ENCODE measurements around the gene GPD1.

DNA sequence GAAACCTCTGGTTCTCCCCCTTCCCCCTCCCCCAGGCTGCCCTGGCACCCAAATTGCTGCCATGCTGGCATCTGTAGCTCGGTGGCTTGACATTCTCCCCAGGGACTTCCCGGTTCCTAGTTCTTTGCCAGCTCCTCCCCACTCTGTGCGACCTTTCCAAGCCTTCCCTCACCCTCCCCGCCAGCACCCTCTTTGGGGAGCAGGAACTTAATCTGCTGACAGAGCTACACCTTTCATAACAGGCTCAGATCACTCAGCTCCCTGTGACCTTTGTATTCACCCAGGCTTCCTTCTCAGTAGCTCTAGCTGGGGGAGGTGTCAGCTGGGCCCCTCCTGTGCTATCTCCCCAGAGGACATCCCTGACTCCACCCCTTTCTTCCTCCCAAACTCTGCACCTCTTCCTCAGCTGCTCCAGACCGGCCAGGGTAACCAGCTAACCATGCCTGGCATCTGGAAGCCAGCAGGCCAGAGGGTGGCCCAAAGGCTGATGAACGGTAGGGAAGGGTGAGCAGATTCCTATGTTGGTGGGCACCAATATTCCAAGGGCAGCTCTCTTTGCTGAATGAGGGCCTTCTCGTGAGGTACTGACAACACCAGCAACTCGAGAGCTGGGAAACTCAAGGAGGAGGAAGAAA lies 6.4 kb downstream of the GPD1 start:
- TF ChIP-seq JUND (IDR thresholded peaks at IDR 0.05) (no peak), POLR2A (IDR thresholded peaks at IDR 0.05; ENCODE audit: borderline replicate concordance, extremely low read depth, insufficient read depth, insufficient read length) (no peak), CBX3 (IDR thresholded peaks at IDR 0.05; ENCODE audit: low read depth) (no peak), POLR2AphosphoS5 (IDR thresholded peaks at IDR 0.05; ENCODE audit: low read depth, low read length) (no peak)
- TF ChIP-seq, protein P1, sequence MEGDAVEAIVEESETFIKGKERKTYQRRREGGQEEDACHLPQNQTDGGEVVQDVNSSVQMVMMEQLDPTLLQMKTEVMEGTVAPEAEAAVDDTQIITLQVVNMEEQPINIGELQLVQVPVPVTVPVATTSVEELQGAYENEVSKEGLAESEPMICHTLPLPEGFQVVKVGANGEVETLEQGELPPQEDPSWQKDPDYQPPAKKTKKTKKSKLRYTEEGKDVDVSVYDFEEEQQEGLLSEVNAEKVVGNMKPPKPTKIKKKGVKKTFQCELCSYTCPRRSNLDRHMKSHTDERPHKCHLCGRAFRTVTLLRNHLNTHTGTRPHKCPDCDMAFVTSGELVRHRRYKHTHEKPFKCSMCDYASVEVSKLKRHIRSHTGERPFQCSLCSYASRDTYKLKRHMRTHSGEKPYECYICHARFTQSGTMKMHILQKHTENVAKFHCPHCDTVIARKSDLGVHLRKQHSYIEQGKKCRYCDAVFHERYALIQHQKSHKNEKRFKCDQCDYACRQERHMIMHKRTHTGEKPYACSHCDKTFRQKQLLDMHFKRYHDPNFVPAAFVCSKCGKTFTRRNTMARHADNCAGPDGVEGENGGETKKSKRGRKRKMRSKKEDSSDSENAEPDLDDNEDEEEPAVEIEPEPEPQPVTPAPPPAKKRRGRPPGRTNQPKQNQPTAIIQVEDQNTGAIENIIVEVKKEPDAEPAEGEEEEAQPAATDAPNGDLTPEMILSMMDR (IDR thresholded peaks at IDR 0.05 in 2 of 3, conservative IDR thresholded peaks at IDR 0.05 in 1 of 3; ENCODE audit: borderline replicate concordance in 1 of 3, insufficient read depth in 1 of 3, low read depth in 2 of 3, low read length in 2 of 3), result no peak

Measured in HCT116 (cell line).